Activated CD8-positive, alpha-beta T cell treated with anti-CD3 and anti-CD28 coated beads for 36 hours (primary cell): ENCODE data around the gene C18orf32. TPM values are rescaled to one million over a fixed set of nuclear protein-coding genes. Genes with fewer than 3 reads are reported as not detected.
A peak's percentile ranks its signal among the peaks of the same experiment; 100 is the strongest.

Experiments
- ATAC-seq: fragments of 200-7000 bp; cut with Tn5 transposase; one replicate; pipeline ENCODE4 v1.10.0; 2021; ENCODE audit warnings: mild to moderate bottlenecking, moderate library complexity
- CTCF ChIA-PET: fragments of 350-600 bp; sonication (Branson Sonifier 250); formaldehyde crosslinking; loops from one replicate; lab custom pipeline; 2021; ENCODE audit warnings: antibody characterized with exemption; lab: Charles Lee
- POLR2A ChIA-PET: fragments of 350-600 bp; sonication (Branson Sonifier 250); formaldehyde crosslinking; loops from one replicate; lab custom pipeline; 2021; ENCODE audit warnings: antibody characterized with exemption; lab: Charles Lee
- DNase-seq: peaks from one replicate; pipeline ENCODE4 v3.0.0-alpha.2; 2020
- H3K27ac Mint-ChIP-seq: one replicate; pipeline ENCODE4 v1.8.0; 2021; ENCODE audit warnings: mild to moderate bottlenecking, mixed read lengths
- H3K27me3 Mint-ChIP-seq: one replicate; pipeline ENCODE4 v1.8.0; 2021; ENCODE audit warnings: mixed read lengths
- H3K36me3 Mint-ChIP-seq: one replicate; pipeline ENCODE4 v1.8.0; 2021; ENCODE audit warnings: low read depth, mixed read lengths
- H3K4me1 Mint-ChIP-seq: one replicate; pipeline ENCODE4 v1.8.0; 2021; ENCODE audit warnings: low read depth, mixed read lengths
- H3K4me3 Mint-ChIP-seq: one replicate; pipeline ENCODE4 v1.8.0; 2021; ENCODE audit warnings: mild to moderate bottlenecking, moderate library complexity, mixed read lengths
- H3K9me3 Mint-ChIP-seq: one replicate; pipeline ENCODE4 v1.8.0; 2021; ENCODE audit warnings: mixed read lengths
- intact Hi-C: fragments of 100-400 bp; cut with micrococcal nuclease; formaldehyde crosslinking; loops from one replicate; pipeline ENCODE4 v1.10.0; 2022
- total RNA-seq, 2 experiments: library from RNA; stranded (reverse); gene quantifications; one replicate each; pipeline ENCODE4 v1.2.3, GENCODE V29; 2021
- TF ChIP-seq, protein P1 (sequence below): fragments of 200-600 bp; IDR thresholded peaks from one replicate; pipeline ENCODE4 v1.8.0; 2022; ENCODE audit warnings: antibody characterized with exemption, mild to moderate bottlenecking

C18orf32 gene
- total RNA-seq, 2 experiments from 2014 or later, result 21.7 to 22.4 TPM

- CTCF ChIA-PET, result interaction anchor here (1.1 kb wide), 1 partner anchor 8 kb away, joined by 3 read pairs; no protein-coding TSS in a partner anchor
These were observed 19.4 kb downstream of the C18orf32 start for GRCh38 chr18:49467599-49467998.

GRCh38 chr18:49467019-49467563, 19.9 kb downstream of the C18orf32 start:
- no peaks in the 10 kb centered on the region for H3K4me1 Mint-ChIP-seq
- POLR2A ChIA-PET, result interaction anchor here (3.2 kb wide), 1 partner anchor 20 kb away, joined by 13 read pairs; the partner anchor contains the start of gene C18orf32

More at GRCh38 chr18:49467599-49467998, 19.4 kb downstream of the C18orf32 start:
- DNase-seq (no peak), ATAC-seq (no peak)
- POLR2A ChIA-PET, result no interaction called here
- no peak overlapping the region for H3K4me3 Mint-ChIP-seq
- H3K4me1 Mint-ChIP-seq, result no peaks in the 10 kb centered on the region
- H3K36me3 Mint-ChIP-seq, result no peaks in the 10 kb centered on the region
- intact Hi-C loops, result no loop called here
- TF ChIP-seq, protein P1, sequence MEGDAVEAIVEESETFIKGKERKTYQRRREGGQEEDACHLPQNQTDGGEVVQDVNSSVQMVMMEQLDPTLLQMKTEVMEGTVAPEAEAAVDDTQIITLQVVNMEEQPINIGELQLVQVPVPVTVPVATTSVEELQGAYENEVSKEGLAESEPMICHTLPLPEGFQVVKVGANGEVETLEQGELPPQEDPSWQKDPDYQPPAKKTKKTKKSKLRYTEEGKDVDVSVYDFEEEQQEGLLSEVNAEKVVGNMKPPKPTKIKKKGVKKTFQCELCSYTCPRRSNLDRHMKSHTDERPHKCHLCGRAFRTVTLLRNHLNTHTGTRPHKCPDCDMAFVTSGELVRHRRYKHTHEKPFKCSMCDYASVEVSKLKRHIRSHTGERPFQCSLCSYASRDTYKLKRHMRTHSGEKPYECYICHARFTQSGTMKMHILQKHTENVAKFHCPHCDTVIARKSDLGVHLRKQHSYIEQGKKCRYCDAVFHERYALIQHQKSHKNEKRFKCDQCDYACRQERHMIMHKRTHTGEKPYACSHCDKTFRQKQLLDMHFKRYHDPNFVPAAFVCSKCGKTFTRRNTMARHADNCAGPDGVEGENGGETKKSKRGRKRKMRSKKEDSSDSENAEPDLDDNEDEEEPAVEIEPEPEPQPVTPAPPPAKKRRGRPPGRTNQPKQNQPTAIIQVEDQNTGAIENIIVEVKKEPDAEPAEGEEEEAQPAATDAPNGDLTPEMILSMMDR, result no peak
- H3K9me3 Mint-ChIP-seq, result no peaks in the 10 kb centered on the region
- H3K27ac Mint-ChIP-seq, result no peak overlapping the region
- no peaks in the 10 kb centered on the region for H3K27me3 Mint-ChIP-seq

GRCh38 chr18:49464718-49465598, 22.1 kb downstream of the C18orf32 start:
- H3K4me1 Mint-ChIP-seq, result peaks cover 8% of the 10 kb centered on the region
- H3K9me3 Mint-ChIP-seq, result no peaks in the 10 kb centered on the region
- ATAC-seq (no peak), DNase-seq (no peak)
- no peak overlapping the region for H3K27ac Mint-ChIP-seq
- H3K4me3 Mint-ChIP-seq, result no peak overlapping the region
- intact Hi-C loops, result no loop called here
- no peaks in the 10 kb centered on the region for H3K36me3 Mint-ChIP-seq
- CTCF ChIA-PET, result interaction anchor here (0.8 to 2.4 kb wide), 5 partner anchors 18 to 393 kb away, joined by 3 to 7 read pairs (median 3); partner anchors contain the start of gene C18orf32
- POLR2A ChIA-PET, result interaction anchor here (0.7 to 3.2 kb wide), 2 partner anchors 22 to 65 kb away, joined by 3 to 13 read pairs; partner anchors contain the start of gene C18orf32
- TF ChIP-seq, protein P1, result no peak
- no peaks in the 10 kb centered on the region for H3K27me3 Mint-ChIP-seq

More at GRCh38 chr18:49467019-49467563, 19.9 kb downstream of the C18orf32 start:
- H3K4me3 Mint-ChIP-seq, result no peak overlapping the region
- no peak overlapping the region for H3K27ac Mint-ChIP-seq
- TF ChIP-seq, protein P1, result no peak
- H3K27me3 Mint-ChIP-seq, result no peaks in the 10 kb centered on the region
- CTCF ChIA-PET, result interaction anchor here (1.1 kb wide), 1 partner anchor 9 kb away, joined by 3 read pairs; no protein-coding TSS in a partner anchor
- ATAC-seq (no peak), DNase-seq (no peak)
- intact Hi-C loops, result no loop called here
- H3K36me3 Mint-ChIP-seq, result no peaks in the 10 kb centered on the region
- no peaks in the 10 kb centered on the region for H3K9me3 Mint-ChIP-seq

- DNase-seq, result no peak
- H3K4me3 Mint-ChIP-seq, result peak overlapping the region; percentile 84
- H3K27me3 Mint-ChIP-seq, result no peaks in the 10 kb centered on the region
- H3K36me3 Mint-ChIP-seq, result no peaks in the 10 kb centered on the region
- no peak for ATAC-seq
- peaks cover 34% of the 10 kb centered on the region for H3K4me1 Mint-ChIP-seq
- no peaks in the 10 kb centered on the region for H3K9me3 Mint-ChIP-seq
- peak overlapping the region; percentile 95 for H3K27ac Mint-ChIP-seq
- intact Hi-C loops, result no loop called here
- TF ChIP-seq, protein P1, result no peak
- POLR2A ChIA-PET, result interaction anchor here (0.7 to 3.6 kb wide), 5 partner anchors 10 to 349 kb away, joined by 3 to 45 read pairs (median 4); partner anchors contain the start of gene C18orf32
- CTCF ChIA-PET, result interaction anchor here (1.0 to 3.7 kb wide), 2 partner anchors 19 to 25 kb away, joined by 4 to 10 read pairs; partner anchors contain the start of gene C18orf32
These were observed 25.4 kb downstream of the C18orf32 start for GRCh38 chr18:49461602-49461977.
